ENCODE results near the gene PPEF1. TPM values are rescaled to one million over a fixed set of nuclear protein-coding genes. Genes with fewer than 3 reads are reported as not detected.
"Not testable (repeated sequence)": the region's sequence is repeated elsewhere in the genome, so short reads cannot be mapped to it uniquely, and the experiment has no call there.

The PPEF1 gene
- total RNA-seq, 1 experiment from 2014 or later = not detected

- DNase-seq (ENCODE audit: low spot score) = peak; percentile 51
Measured at GRCh38 chrX:18702362-18703195, 4.9 kb upstream of the PPEF1 start.

DNA sequence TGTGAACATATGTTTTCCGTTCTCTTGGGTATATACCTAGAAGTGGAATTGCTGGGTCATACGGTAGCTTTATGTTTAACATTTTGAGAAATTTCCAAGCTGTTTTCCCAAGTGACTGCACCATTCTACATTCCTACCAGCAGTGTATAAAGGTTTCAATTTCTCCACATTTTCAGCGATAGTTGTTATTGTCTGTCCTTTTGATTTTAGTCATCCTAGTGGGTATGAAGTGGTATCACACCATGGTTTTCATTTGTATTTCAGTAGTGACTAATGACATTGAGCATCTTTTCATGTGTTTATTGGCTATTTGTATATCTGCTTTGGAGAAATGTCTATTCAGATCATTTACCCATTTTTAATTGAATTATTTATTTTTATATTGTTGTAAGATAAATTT, 2.4 kb downstream of the PPEF1 start:
- DNase-seq (ENCODE audit: low spot score) = no peak

DNA sequence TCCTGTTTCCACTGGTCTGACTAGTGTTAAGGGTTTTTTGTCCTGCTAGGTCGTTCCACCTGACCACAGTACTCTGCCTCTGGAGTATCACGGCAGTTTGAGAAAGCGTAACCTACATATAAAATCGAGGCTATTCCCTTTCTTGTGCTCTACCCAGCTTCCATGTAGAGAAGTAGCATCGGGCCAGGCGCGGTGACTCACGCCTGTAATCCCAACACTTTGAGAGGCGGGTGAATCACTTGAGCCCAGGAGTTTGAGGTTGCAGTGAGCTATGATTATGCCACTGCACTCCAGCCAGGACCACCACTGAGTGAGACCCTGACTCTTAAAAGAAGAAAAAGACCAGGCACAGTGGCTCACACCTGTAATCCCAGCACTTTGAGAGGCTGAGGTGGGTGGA, 7.5 kb downstream of the PPEF1 start:
- no peak for DNase-seq (ENCODE audit: low spot score)

DNA sequence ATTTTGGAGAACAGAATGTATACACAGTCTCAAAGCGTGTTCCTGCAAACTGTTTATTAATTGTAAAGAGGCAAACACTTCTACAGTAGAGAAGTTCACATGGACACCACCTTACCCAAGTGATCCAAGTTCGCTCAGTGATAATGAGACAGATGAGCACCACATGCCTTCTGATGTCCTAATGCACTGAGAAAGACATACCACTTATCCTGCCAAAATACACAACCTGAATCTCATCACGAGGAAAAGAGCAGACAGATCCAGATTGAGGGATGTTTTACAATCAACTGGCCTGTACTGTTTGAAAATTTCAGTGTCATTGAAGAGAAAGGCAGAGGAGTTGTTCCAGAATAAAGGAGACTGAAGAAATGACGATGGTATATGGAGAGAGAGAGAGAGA, 12.4 kb downstream of the PPEF1 start:
- DNase-seq (ENCODE audit: low spot score) = no peak

GRCh38 chrX:18721683-18722499, 14.4 kb downstream of the PPEF1 start:
- DNase-seq (ENCODE audit: low spot score) = no peak

GRCh38 chrX:18722500-18723071, 15.1 kb downstream of the PPEF1 start:
- DNase-seq (ENCODE audit: low spot score) = no peak

- DNase-seq (ENCODE audit: low spot score) = no peak
Measured at GRCh38 chrX:18725310-18725943, 18.0 kb downstream of the PPEF1 start.

GRCh38 chrX:18733287-18733686, 25.8 kb downstream of the PPEF1 start:
- DNase-seq (ENCODE audit: low spot score) = no peak

DNA sequence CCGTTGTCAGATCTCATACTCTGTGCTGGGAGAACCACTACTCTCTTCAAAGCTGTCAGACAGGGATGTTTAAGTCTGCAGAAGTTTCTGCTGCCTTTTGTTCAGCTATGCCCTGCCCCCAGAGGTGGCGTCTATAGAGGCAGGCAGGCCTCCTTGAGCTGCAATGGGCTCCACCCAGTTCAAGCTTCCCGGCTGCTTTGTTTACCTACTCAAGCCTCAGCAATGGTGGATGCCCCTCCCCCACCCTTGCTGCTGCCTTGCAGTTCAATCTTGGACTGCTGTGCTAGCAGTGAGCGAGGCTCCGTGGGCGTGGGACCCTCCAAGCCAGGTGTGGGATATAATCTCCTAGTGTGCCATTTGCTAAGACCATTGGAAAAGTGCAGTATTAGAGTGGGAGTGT, 32.2 kb downstream of the PPEF1 start:
- not testable (repeated sequence) for DNase-seq (ENCODE audit: low spot score)

GRCh38 chrX:18748499-18748898, 41.1 kb downstream of the PPEF1 start:
- no peak for DNase-seq (ENCODE audit: low spot score)

DNA sequence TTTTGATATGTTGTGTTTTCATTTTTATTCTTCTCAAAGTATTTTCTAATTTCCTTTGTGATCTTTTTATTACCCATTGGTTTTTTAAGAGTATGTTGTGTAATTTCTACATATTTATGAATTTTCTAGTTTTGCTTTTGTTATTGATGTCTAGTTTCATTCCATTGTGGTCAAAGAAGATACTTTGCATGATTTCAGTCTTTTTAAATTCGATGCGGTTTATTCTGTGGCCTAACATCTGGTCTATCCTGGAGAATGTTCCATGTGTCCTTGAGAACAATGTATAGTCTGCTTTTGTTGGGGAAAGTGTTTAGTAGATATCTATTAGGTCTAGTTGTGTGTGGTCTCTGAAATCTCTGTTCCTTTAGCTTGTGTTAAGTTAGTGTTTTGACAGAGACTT, 46.2 kb downstream of the PPEF1 start:
- DNase-seq (ENCODE audit: low spot score) = no peak

- no peak for DNase-seq (ENCODE audit: low spot score)
Measured at GRCh38 chrX:18755651-18756050, 48.2 kb downstream of the PPEF1 start.

DNA sequence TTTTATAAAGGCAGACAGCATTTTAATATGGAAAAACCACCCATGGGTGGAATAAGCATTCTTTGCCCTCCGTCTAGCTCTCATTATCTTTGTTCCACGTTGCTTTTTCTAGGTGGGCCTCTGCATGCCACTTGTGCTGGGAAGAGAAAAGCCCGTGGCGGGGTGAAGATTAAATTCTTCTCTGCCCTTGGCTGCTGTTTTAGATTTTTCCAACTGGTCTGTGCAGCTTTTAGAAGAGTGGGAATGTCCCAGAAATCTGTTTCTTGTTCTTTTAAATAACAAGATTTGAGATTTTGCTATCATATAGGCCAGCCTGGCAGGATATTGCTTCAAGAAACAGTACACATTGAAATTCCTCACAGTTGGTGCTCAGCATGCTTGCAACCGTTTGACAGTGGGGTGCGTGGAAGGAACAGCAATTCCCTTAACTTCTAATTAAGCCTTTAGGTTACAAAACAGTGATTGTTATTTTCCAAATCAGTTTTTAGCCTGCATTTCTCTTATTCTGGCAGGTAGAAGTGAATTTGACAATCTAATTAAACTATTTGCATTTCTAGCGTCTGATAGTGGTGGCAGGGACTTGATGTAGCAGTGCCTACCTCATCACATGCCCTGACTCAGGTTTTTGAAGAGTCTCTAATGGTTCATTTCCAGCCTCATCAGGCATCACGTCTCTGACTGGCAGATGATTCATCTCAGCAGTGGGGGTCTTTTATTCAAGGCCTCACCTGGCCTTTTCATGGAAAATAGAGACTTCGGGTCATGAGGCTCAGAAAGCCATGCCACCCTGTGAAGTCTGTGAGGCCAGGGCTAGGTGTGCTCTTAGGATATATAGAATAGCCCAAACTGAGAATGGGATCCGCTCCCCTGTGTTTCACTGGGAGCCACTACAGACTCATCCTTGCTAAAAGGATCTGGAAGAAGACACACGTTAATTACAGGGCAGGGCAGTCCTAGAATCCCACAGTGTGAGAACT, 50.8 kb downstream of the PPEF1 start:
- DNase-seq (ENCODE audit: low spot score) = no peak

- no peak for DNase-seq (ENCODE audit: low spot score)
Measured at GRCh38 chrX:18761750-18762149, 54.3 kb downstream of the PPEF1 start.

DNA sequence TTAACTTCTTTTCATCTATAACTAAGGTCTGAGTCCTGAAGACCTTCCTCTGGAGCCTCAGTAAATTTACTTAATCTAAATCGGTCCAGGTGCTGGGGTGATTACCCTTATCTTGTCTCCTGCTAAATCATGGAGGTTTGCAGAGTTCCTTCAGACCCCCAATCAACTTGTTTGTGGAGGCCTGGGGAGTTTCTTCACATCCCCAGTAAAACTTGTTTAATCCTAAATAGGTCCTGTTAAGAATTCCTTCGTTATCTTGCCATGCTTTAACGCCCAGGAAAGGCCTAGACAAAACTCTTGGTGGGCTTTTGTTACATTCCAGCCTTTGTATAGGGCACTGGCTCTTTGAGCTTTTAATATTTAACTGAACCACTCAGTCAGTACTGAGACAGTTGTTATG, 55.7 kb downstream of the PPEF1 start:
- DNase-seq (ENCODE audit: low spot score) = not testable (repeated sequence)

- DNase-seq (ENCODE audit: low spot score) = no peak
Measured at GRCh38 chrX:18769364-18769763, 61.9 kb downstream of the PPEF1 start.

- DNase-seq (ENCODE audit: low spot score) = no peak
Measured at GRCh38 chrX:18769812-18770573, 62.5 kb downstream of the PPEF1 start.

- DNase-seq (ENCODE audit: low spot score) = no peak
Measured at GRCh38 chrX:18789916-18790315, 82.5 kb downstream of the PPEF1 start.

DNA sequence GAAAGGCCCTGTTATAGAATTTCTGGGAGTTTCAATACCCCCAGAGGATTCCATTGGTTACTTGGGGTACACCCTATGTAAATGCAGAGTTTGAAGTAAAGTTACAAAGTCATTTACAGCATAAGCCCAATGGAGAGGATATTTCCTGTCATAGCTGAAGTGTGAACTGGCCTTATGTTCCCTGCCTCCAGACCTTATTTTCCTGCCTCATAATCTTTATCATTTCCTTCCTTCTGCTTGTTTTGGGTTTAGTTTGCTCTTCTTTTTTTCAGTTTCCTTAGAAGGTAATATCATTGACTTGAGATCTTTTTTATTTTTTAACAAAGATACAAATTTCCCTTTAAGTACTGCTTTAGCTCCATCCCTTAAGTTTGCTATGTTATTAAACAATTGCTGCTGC, 85.4 kb downstream of the PPEF1 start:
- DNase-seq (ENCODE audit: low spot score) = no peak

GRCh38 chrX:18793601-18794089, 86.2 kb downstream of the PPEF1 start:
- no peak for DNase-seq (ENCODE audit: low spot score)

Data from HT-29 (cell line).